ENCODE results near the gene SARM1.

- TF ChIP-seq SUZ12 (IDR thresholded peaks at IDR 0.05; ENCODE audit: low read length) = no peak
- TF ChIP-seq, protein P1, sequence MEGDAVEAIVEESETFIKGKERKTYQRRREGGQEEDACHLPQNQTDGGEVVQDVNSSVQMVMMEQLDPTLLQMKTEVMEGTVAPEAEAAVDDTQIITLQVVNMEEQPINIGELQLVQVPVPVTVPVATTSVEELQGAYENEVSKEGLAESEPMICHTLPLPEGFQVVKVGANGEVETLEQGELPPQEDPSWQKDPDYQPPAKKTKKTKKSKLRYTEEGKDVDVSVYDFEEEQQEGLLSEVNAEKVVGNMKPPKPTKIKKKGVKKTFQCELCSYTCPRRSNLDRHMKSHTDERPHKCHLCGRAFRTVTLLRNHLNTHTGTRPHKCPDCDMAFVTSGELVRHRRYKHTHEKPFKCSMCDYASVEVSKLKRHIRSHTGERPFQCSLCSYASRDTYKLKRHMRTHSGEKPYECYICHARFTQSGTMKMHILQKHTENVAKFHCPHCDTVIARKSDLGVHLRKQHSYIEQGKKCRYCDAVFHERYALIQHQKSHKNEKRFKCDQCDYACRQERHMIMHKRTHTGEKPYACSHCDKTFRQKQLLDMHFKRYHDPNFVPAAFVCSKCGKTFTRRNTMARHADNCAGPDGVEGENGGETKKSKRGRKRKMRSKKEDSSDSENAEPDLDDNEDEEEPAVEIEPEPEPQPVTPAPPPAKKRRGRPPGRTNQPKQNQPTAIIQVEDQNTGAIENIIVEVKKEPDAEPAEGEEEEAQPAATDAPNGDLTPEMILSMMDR (IDR thresholded peaks at IDR 0.05; ENCODE audit: control extremely low read depth in 1 of 3, insufficient read depth in 1 of 3, low read depth in 1 of 3, low read length in 3 of 3) = no peak
- TF ChIP-seq CHD2 (IDR thresholded peaks at IDR 0.05; ENCODE audit: low read length) = no peak
- TF ChIP-seq TBP (IDR thresholded peaks at IDR 0.05; ENCODE audit: low read depth, low read length) = no peak
- TF ChIP-seq KDM5A (IDR thresholded peaks at IDR 0.05; ENCODE audit: low read length) = no peak
- no peak for TF ChIP-seq EZH2 (IDR thresholded peaks at IDR 0.05; ENCODE audit: low read depth, low read length, severe bottlenecking)
- TF ChIP-seq, protein P2, sequence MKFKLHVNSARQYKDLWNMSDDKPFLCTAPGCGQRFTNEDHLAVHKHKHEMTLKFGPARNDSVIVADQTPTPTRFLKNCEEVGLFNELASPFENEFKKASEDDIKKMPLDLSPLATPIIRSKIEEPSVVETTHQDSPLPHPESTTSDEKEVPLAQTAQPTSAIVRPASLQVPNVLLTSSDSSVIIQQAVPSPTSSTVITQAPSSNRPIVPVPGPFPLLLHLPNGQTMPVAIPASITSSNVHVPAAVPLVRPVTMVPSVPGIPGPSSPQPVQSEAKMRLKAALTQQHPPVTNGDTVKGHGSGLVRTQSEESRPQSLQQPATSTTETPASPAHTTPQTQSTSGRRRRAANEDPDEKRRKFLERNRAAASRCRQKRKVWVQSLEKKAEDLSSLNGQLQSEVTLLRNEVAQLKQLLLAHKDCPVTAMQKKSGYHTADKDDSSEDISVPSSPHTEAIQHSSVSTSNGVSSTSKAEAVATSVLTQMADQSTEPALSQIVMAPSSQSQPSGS (IDR thresholded peaks at IDR 0.05; ENCODE audit: low read length) = no peak
- no peak for TF ChIP-seq JUN (IDR thresholded peaks at IDR 0.05; ENCODE audit: low read depth, low read length)
- TF ChIP-seq YY1 (IDR thresholded peaks at IDR 0.05; ENCODE audit: low read depth, low read length) = no peak
- TF ChIP-seq RAD21 (IDR thresholded peaks at IDR 0.05 in 1 of 2, conservative IDR thresholded peaks at IDR 0.05 in 1 of 2; ENCODE audit: low read depth in 2 of 2, low read length in 2 of 2) = no peak
- TF ChIP-seq POLR2A (IDR thresholded peaks at IDR 0.05; ENCODE audit: control extremely low read depth in 1 of 2, low read depth in 2 of 2, low read length in 2 of 2) = no peak
Measured at GRCh38 chr17:28390141-28390540, 18.6 kb downstream of the SARM1 start.

Data from H1 (cell line).